Natural killer cell (primary cell): ENCODE data around the gene OSM. TPM values are rescaled to one million over a fixed set of nuclear protein-coding genes. Genes with fewer than 3 reads are reported as not detected.

ENCODE experiments used
- ATAC-seq, 3 donors: fragments of 150-1000 bp in 2 of 3; fragments of 200-7000 bp in 1 of 3; cut with Tn5 transposase; 1 replicate in 1 of 3; 2 replicates in 2 of 3; pipeline ENCODE4 v1.10.0; 2021; ENCODE audit warnings: mild to moderate bottlenecking in 2 of 3, moderate library complexity in 2 of 3
- DNase-seq, 2 donors: peaks; one replicate each; pipeline versions ENCODE4 v3.0.0 to v3.0.0-alpha.2; 2013 to 2021; ENCODE audit warnings: mixed read lengths in 1 of 2
- H3K27ac ChIP-seq: one replicate; pipeline ENCODE4 v1.5.1; 2013; ENCODE audit warnings: mild to moderate bottlenecking, low read length
- H3K27me3 ChIP-seq: one replicate; pipeline ENCODE4 v1.6.1; 2013; ENCODE audit warnings: low read length; ENCODE audit not compliant: control insufficient read depth, insufficient read depth
- H3K36me3 ChIP-seq: one replicate; pipeline ENCODE4 v1.6.1; 2013; ENCODE audit warnings: low read length; ENCODE audit not compliant: control insufficient read depth, insufficient read depth
- H3K4me1 ChIP-seq: one replicate; pipeline ENCODE4 v1.6.1; 2013; ENCODE audit warnings: low read length; ENCODE audit not compliant: control insufficient read depth, insufficient read depth
- H3K4me3 ChIP-seq: one replicate; pipeline ENCODE4 v1.5.1; 2013; ENCODE audit warnings: low read length
- H3K9me3 ChIP-seq: one replicate; pipeline ENCODE4 v1.6.1; 2013; ENCODE audit warnings: low read length; ENCODE audit not compliant: control insufficient read depth, insufficient read depth
- H3K27ac Mint-ChIP-seq, 2 donors: one replicate each; pipeline ENCODE4 v1.8.0; 2022; ENCODE audit warnings: mild to moderate bottlenecking in 2 of 2, mixed read lengths in 2 of 2, moderate library complexity in 1 of 2
- H3K27me3 Mint-ChIP-seq, 2 donors: one replicate each; pipeline ENCODE4 v1.8.0; 2022; ENCODE audit warnings: low read depth in 2 of 2, mixed read lengths in 2 of 2
- H3K36me3 Mint-ChIP-seq: one replicate; pipeline ENCODE4 v1.8.0; 2022; ENCODE audit warnings: mixed read lengths
- H3K4me1 Mint-ChIP-seq, 2 donors: one replicate each; pipeline ENCODE4 v1.8.0; 2022; ENCODE audit warnings: mixed read lengths in 2 of 2
- H3K4me3 Mint-ChIP-seq: one replicate; pipeline ENCODE4 v1.8.0; 2022; ENCODE audit warnings: mild to moderate bottlenecking, moderate library complexity, mixed read lengths
- H3K9me3 Mint-ChIP-seq, 2 donors: one replicate each; pipeline ENCODE4 v1.8.0; 2022; ENCODE audit warnings: mixed read lengths in 2 of 2
- WGBS: methylation state at CpG from one replicate; pipeline ENCODE4 v1.1.7; 2013; ENCODE audit warnings: missing lambda C conversion rate; ENCODE audit not compliant: insufficient coverage; 5-methylcytosine and 5-hydroxymethylcytosine counted together
- intact Hi-C: fragments of 100-400 bp; cut with micrococcal nuclease; formaldehyde crosslinking; loops from one replicate; pipeline ENCODE4 v1.14.2; 2022
- total RNA-seq, 4 donors: library from RNA; stranded (reverse); fragments of 120-200 nt in 1 of 4; gene quantifications; one replicate each; pipeline versions ENCODE4 v1.2.3 to v1.2.4, GENCODE V29; 2013 to 2022
- TF ChIP-seq, protein P1 (sequence below): fragments of 200-600 bp; IDR thresholded peaks from one replicate; pipeline ENCODE4 v1.8.0; 2022; ENCODE audit warnings: antibody characterized with exemption

OSM gene
- total RNA-seq, 3 donors from 2014 or later (not counting 1 experiment from before 2014, with no cell fraction given), result 17.4 to 142 (median 18.1) TPM

DNA sequence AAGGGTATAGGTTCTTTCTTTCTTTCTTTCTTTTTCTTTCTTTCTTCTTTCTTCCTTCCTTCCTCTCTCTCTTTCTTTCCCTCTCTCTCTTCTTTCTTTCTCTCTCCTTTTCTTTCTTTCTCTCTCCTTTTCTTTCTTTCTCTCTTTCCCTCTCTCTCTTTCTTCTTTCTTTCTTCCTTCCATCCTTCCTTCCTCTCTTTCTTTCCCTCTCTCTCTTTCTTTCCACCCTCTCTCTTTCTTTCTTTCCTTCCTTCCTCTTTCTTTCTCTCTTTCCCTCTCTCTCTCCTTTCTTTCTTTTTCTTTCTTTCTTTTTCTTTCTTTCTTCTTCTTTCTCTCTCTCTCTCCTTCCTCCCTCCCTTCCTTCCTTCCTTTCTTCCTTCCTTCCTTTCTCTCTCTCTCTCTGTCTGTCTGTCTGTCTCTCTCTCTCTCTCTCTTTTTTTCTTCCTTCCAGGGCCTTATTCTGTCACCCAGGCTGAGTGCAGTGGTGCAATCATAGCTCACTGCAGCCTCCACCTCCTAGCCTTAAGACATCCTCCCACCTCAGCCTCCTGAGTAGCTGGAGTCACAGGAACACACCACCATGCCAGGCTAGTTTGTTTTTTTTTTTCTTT is 46.9 kb downstream of the OSM start:
- intact Hi-C loops, result loop anchor here (2.0 to 5.0 kb wide), 2 partner anchors 32 to 47 kb away; partner anchors contain the start of gene OSM
- Histone ChIP-seq H3K36me3 (no peaks in the 10 kb centered on the region), H3K4me3 (no peak overlapping the region), H3K27ac (peak overlapping the region; percentile 74), H3K9me3 (no peaks in the 10 kb centered on the region), H3K27me3 (no peaks in the 10 kb centered on the region), H3K4me1 (peaks cover 64% of the 10 kb centered on the region)
- Mint-ChIP-seq H3K27ac (peak overlapping the region; percentile 87 to 93), H3K27me3 (no peaks in the 10 kb centered on the region), H3K36me3 (no peaks in the 10 kb centered on the region), H3K4me1 (peaks cover 59 to 62% of the 10 kb centered on the region in 2 donors), H3K4me3 (peak overlapping the region; percentile 86), H3K9me3 (no peaks in the 10 kb centered on the region)
- ATAC-seq (peak in 1 of 3 donors; percentile 1), DNase-seq (no peak)
- TF ChIP-seq, protein P1, sequence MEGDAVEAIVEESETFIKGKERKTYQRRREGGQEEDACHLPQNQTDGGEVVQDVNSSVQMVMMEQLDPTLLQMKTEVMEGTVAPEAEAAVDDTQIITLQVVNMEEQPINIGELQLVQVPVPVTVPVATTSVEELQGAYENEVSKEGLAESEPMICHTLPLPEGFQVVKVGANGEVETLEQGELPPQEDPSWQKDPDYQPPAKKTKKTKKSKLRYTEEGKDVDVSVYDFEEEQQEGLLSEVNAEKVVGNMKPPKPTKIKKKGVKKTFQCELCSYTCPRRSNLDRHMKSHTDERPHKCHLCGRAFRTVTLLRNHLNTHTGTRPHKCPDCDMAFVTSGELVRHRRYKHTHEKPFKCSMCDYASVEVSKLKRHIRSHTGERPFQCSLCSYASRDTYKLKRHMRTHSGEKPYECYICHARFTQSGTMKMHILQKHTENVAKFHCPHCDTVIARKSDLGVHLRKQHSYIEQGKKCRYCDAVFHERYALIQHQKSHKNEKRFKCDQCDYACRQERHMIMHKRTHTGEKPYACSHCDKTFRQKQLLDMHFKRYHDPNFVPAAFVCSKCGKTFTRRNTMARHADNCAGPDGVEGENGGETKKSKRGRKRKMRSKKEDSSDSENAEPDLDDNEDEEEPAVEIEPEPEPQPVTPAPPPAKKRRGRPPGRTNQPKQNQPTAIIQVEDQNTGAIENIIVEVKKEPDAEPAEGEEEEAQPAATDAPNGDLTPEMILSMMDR, result no peak

DNA sequence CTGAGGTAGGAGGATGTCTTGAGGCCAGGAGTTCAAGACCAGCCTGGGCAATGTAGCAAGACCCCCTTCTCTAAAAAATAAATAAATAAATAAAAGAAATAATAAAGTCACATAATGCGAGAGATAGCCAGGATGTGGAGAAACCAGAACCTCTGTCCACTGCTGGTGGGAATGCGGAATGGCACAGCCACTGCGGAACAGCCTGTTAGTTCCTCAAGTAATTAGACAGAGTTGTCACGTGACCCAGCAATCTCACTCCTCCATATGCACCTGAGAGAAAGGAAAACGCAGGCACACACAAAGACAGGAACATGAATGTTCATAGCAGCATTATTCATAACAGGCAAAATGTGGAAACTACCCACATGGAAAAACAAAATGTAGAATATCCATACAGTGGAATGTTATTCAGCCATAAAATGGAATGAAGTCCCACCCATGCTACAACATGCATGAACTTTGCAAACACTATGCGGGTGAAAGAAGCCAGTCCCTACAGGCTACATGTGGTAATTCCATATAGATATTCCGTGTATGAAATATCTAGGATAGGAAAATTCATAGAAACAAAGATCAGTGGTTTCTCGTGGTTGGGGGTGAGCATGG is 47.5 kb downstream of the OSM start:
- TF ChIP-seq, protein P1, result no peak
- intact Hi-C loops, result no loop called here
- WGBS, result 97% methylated on average over 7 of the region's 8 CpGs
- H3K4me1 Mint-ChIP-seq, result peaks cover 55 to 56% of the 10 kb centered on the region in 2 donors
- H3K9me3 Mint-ChIP-seq, result no peaks in the 10 kb centered on the region
- no peak for ATAC-seq
- H3K4me3 Mint-ChIP-seq, result no peak overlapping the region
- H3K27me3 Mint-ChIP-seq, result no peaks in the 10 kb centered on the region
- Histone ChIP-seq H3K27ac (no peak overlapping the region), H3K36me3 (no peaks in the 10 kb centered on the region), H3K4me3 (no peak overlapping the region), H3K9me3 (no peaks in the 10 kb centered on the region), H3K4me1 (peaks cover 58% of the 10 kb centered on the region), H3K27me3 (no peaks in the 10 kb centered on the region)
- H3K36me3 Mint-ChIP-seq, result no peaks in the 10 kb centered on the region
- peak overlapping the region in 1 of 2 donors; percentile 87 for H3K27ac Mint-ChIP-seq
- DNase-seq, result no peak

DNA sequence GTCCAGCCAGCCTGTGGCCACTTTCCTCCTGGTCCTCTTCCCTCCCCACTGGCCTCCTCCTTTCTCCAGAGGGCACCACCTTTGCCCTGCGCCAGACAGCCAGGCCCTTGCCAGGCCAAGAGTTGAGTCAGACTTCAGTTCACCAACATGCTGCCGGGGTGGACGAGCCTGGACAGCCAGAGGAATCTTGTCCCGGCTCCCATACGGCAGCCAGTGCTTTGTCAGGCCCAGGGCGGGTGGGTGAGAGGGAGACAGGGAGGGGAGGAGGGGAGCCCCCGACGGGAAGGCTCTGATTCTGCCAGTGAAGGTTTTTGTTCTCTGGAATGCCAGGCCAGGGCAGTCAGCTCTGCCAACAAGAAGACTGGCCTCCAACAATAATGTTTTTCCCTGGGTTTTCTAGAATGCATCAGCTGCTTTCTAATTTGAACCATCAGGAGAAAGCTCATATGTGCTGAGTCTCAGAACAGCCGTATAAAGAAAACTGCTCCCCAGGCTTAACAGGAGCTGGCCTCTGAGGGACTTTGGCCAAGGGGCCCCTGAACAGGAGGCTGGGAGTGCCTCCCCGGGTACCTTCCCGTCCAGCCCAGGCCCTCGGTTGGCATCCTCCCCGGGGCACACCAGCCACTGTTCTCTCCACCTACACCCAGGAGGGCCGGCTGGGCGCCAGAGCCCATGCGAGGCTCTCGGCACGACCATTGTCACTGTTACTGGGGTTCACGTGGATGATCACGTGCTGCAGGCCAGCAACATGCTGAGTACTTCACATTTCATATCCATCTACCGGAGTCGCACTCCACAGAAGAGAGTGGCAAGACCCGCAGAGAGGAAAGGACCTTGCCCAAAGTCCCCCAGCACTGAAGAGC is 48.7 kb downstream of the OSM start:
- intact Hi-C loops, result no loop called here
- TF ChIP-seq, protein P1, result no peak

More for the DNA sequence above, 48.7 kb downstream of the OSM start:
- Histone ChIP-seq H3K4me1 (peaks cover 53% of the 10 kb centered on the region), H3K4me3 (no peak overlapping the region), H3K27ac (no peak overlapping the region), H3K36me3 (no peaks in the 10 kb centered on the region), H3K9me3 (no peaks in the 10 kb centered on the region), H3K27me3 (no peaks in the 10 kb centered on the region)
- Mint-ChIP-seq H3K4me3 (no peak overlapping the region), H3K27me3 (no peaks in the 10 kb centered on the region), H3K4me1 (peaks cover 48 to 49% of the 10 kb centered on the region in 2 donors), H3K27ac (peak overlapping the region in 1 of 2 donors; percentile 58), H3K9me3 (no peaks in the 10 kb centered on the region), H3K36me3 (no peaks in the 10 kb centered on the region)
- DNase-seq (no peak), ATAC-seq (no peak)
- 97% methylated on average over 23 of the region's 23 CpGs for WGBS
